Thoracic aorta (tissue), 2 donors: ENCODE results near the gene SOX1. TPM values are rescaled to one million over a fixed set of nuclear protein-coding genes. Genes with fewer than 3 reads are reported as not detected.
A peak's percentile ranks its signal among the peaks of the same experiment; 100 is the strongest.

Experiments used
- ATAC-seq: fragments of 150-250 bp; one replicate; pipeline ENCODE4 v1.8.0; 2017; ENCODE audit warnings: low read depth; ENCODE audit not compliant: insufficient number of reproducible peaks, low FRiP score
- DNase-seq: peaks from one replicate; pipeline ENCODE4 v3.0.0-alpha.2; 2020; ENCODE audit warnings: low spot score
- H3K27ac ChIP-seq, 2 donors: fragments of 200-600 bp; sonication (generic); 1 replicate in 1 of 2; 2 replicates in 1 of 2; pipeline ENCODE4 v1.5.1; 2016; ENCODE audit warnings: mild to moderate bottlenecking in 2 of 2, moderate library complexity in 2 of 2
- H3K27me3 ChIP-seq: fragments of 200-600 bp; sonication (generic); replicated peaks from 2 replicates; pipeline ENCODE4 v1.6.0; 2016; ENCODE audit warnings: mild to moderate bottlenecking; ENCODE audit not compliant: insufficient read depth
- H3K36me3 ChIP-seq: fragments of 200-600 bp; sonication (generic); one replicate; pipeline ENCODE4 v1.5.1; 2016
- H3K4me1 ChIP-seq, 2 donors: fragments of 200-600 bp; sonication (generic); 1 replicate in 1 of 2; 2 replicates in 1 of 2; pipeline versions ENCODE4 v1.5.1 to v1.6.0; 2016; ENCODE audit warnings: low read depth in 2 of 2, mild to moderate bottlenecking in 1 of 2; ENCODE audit not compliant: control insufficient read depth in 1 of 2
- H3K4me3 ChIP-seq: fragments of 200-600 bp; sonication (generic); 2 replicates; pipeline ENCODE4 v1.5.1; 2016; ENCODE audit warnings: mild to moderate bottlenecking
- H3K9me3 ChIP-seq: fragments of 200-600 bp; sonication (generic); 2 replicates; pipeline ENCODE4 v1.5.1; 2016
- CTCF ChIP-seq: fragments of 200-600 bp; sonication (generic); IDR thresholded peaks from one replicate; pipeline ENCODE4 v1.5.1; 2019; ENCODE audit warnings: antibody characterized with exemption
- total RNA-seq, 2 donors: library from RNA; depleted of rRNA; stranded (reverse); fragments of >200 nt; gene quantifications; one replicate each; pipeline versions ENCODE4 v1.1.0 to v1.2.3, GENCODE V29; 2016

SOX1 gene
- total RNA-seq, 2 donors from 2014 or later, result not detected

- no peak overlapping the region for H3K27ac ChIP-seq
- peak overlapping the region; percentile 56 for H3K4me3 ChIP-seq
- H3K9me3 ChIP-seq, result no peaks in the 10 kb centered on the region
- no peak for DNase-seq
- H3K36me3 ChIP-seq, result no peaks in the 10 kb centered on the region
- peaks cover 0 to 6% of the 10 kb centered on the region in 2 donors for H3K4me1 ChIP-seq
- no peak for TF ChIP-seq CTCF
- peaks cover 3% of the 10 kb centered on the region for H3K27me3 ChIP-seq
- ATAC-seq, result no peak
These were observed 904 bp upstream of the SOX1 start for GRCh38 chr13:112065867-112066623.

GRCh38 chr13:112066624-112067004 lies 335 bp upstream of the SOX1 start:
- Histone ChIP-seq H3K9me3 (no peaks in the 10 kb centered on the region), H3K27ac (no peak overlapping the region), H3K4me3 (peak overlapping the region; percentile 56), H3K27me3 (peaks cover 8% of the 10 kb centered on the region), H3K36me3 (no peaks in the 10 kb centered on the region), H3K4me1 (peaks cover 0 to 6% of the 10 kb centered on the region in 2 donors)
- ATAC-seq (no peak), DNase-seq (no peak)
- TF ChIP-seq CTCF, result no peak

- no peak for ATAC-seq
- peaks cover 8% of the 10 kb centered on the region for H3K27me3 ChIP-seq
- no peak for TF ChIP-seq CTCF
- no peak for DNase-seq
- peaks cover 0 to 6% of the 10 kb centered on the region in 2 donors for H3K4me1 ChIP-seq
- no peak overlapping the region for H3K4me3 ChIP-seq
- H3K27ac ChIP-seq, result no peak overlapping the region
- no peaks in the 10 kb centered on the region for H3K36me3 ChIP-seq
- H3K9me3 ChIP-seq, result no peaks in the 10 kb centered on the region
These were observed 1.1 kb downstream of the SOX1 start for GRCh38 chr13:112067871-112068539.

GRCh38 chr13:112068540-112069060 lies 1.7 kb downstream of the SOX1 start:
- H3K27me3 ChIP-seq, result peaks cover 8% of the 10 kb centered on the region
- H3K36me3 ChIP-seq, result no peaks in the 10 kb centered on the region
- no peaks in the 10 kb centered on the region for H3K9me3 ChIP-seq
- TF ChIP-seq CTCF, result no peak
- ATAC-seq (no peak), DNase-seq (no peak)
- peaks cover 0 to 6% of the 10 kb centered on the region in 2 donors for H3K4me1 ChIP-seq
- H3K27ac ChIP-seq, result no peak overlapping the region
- no peak overlapping the region for H3K4me3 ChIP-seq

- no peak for TF ChIP-seq CTCF
- Histone ChIP-seq H3K4me1 (peaks cover 0 to 6% of the 10 kb centered on the region in 2 donors), H3K4me3 (no peak overlapping the region), H3K9me3 (no peaks in the 10 kb centered on the region), H3K27me3 (peaks cover 9% of the 10 kb centered on the region), H3K27ac (no peak overlapping the region), H3K36me3 (no peaks in the 10 kb centered on the region)
- ATAC-seq (no peak), DNase-seq (no peak)
These were observed 2.3 kb downstream of the SOX1 start for GRCh38 chr13:112069061-112069844.
